Endometrium (tissue), 2 donors: Measurements from ENCODE around the gene CCNL2.

Experiments used
- FAIRE-seq: peaks from 2 replicates; lab custom pipeline; 2012; peaks lifted over from hg19 to GRCh38; lab: Jason Lieb, UNC
- donor health status: control.
- donor health status: control.

The CCNL2 gene

GRCh38 chr1:1355416-1355815 is 43.7 kb downstream of the CCNL2 start:
- no peak for FAIRE-seq

- no peak for FAIRE-seq
Observed at GRCh38 chr1:1354271-1355247, 44.6 kb downstream of the CCNL2 start.

- FAIRE-seq: no peak
Observed at GRCh38 chr1:1353389-1354151, 45.6 kb downstream of the CCNL2 start.

- FAIRE-seq: no peak
Observed at GRCh38 chr1:1352786-1353388, 46.2 kb downstream of the CCNL2 start.

- FAIRE-seq: no peak
Observed at GRCh38 chr1:1351511-1352427, 47.4 kb downstream of the CCNL2 start.

- no peak for FAIRE-seq
Observed at GRCh38 chr1:1349256-1350012, 49.7 kb downstream of the CCNL2 start, which contains the start of gene DVL1. DVL1 (minus strand) TSS chr1:1349418; CDS start chr1:1349065, 353 bp downstream.

GRCh38 chr1:1348420-1349255 is 50.5 kb downstream of the CCNL2 start:
- no peak for FAIRE-seq

- no peak for FAIRE-seq
Observed at GRCh38 chr1:1347663-1348419, 51.3 kb downstream of the CCNL2 start.

- no peak for FAIRE-seq
Observed at GRCh38 chr1:1347026-1347595, 52.0 kb downstream of the CCNL2 start.

GRCh38 chr1:1346501-1346890 is 52.6 kb downstream of the CCNL2 start:
- FAIRE-seq: no peak

- FAIRE-seq: no peak
Observed at GRCh38 chr1:1345860-1346500, 53.2 kb downstream of the CCNL2 start.

- no peak for FAIRE-seq
Observed at GRCh38 chr1:1345384-1345783, 53.8 kb downstream of the CCNL2 start.

- no peak for FAIRE-seq
Observed at GRCh38 chr1:1344655-1345361, 54.3 kb downstream of the CCNL2 start.

GRCh38 chr1:1343811-1344421 is 55.2 kb downstream of the CCNL2 start:
- FAIRE-seq: no peak

GRCh38 chr1:1342584-1343115 is 56.5 kb downstream of the CCNL2 start:
- FAIRE-seq: no peak

- no peak for FAIRE-seq
Observed at GRCh38 chr1:1342061-1342562, 57.0 kb downstream of the CCNL2 start.
